Measurements from ENCODE around the gene BNC2.

BNC2 gene

GRCh38 chr9:16396389-16396788, 474.1 kb downstream of the BNC2 start:
- DNase-seq: no peak

GRCh38 chr9:16391369-16391768, 479.1 kb downstream of the BNC2 start:
- DNase-seq: no peak

GRCh38 chr9:16387382-16387781, 483.1 kb downstream of the BNC2 start:
- no peak for DNase-seq

- DNase-seq: no peak
Observed at GRCh38 chr9:16386827-16387077, 483.7 kb downstream of the BNC2 start.

GRCh38 chr9:16386007-16386826, 484.3 kb downstream of the BNC2 start:
- DNase-seq: no peak

- DNase-seq: no peak
Observed at GRCh38 chr9:16385590-16385989, 484.9 kb downstream of the BNC2 start.

- DNase-seq: no peak
Observed at GRCh38 chr9:16384993-16385392, 485.5 kb downstream of the BNC2 start.

- no peak for DNase-seq
Observed at GRCh38 chr9:16377311-16377710, 493.2 kb downstream of the BNC2 start.

- no peak for DNase-seq
Observed at GRCh38 chr9:16371306-16371705, 499.2 kb downstream of the BNC2 start.

GRCh38 chr9:16370647-16371046, 499.8 kb downstream of the BNC2 start:
- DNase-seq: no peak

- no peak for DNase-seq
Observed at GRCh38 chr9:16369427-16369826, 501.0 kb downstream of the BNC2 start.

- no peak for DNase-seq
Observed at GRCh38 chr9:16368237-16369087, 502.0 kb downstream of the BNC2 start.

GRCh38 chr9:16367605-16368231, 502.8 kb downstream of the BNC2 start:
- DNase-seq: no peak

GRCh38 chr9:16364347-16364746, 506.1 kb downstream of the BNC2 start:
- no peak for DNase-seq

GRCh38 chr9:16363916-16364315, 506.6 kb downstream of the BNC2 start:
- DNase-seq: no peak

- no peak for DNase-seq
Observed at GRCh38 chr9:16363073-16363781, 507.2 kb downstream of the BNC2 start.

GRCh38 chr9:16361939-16362338, 508.5 kb downstream of the BNC2 start:
- no peak for DNase-seq

GRCh38 chr9:16361118-16361517, 509.4 kb downstream of the BNC2 start:
- DNase-seq: no peak

- no peak for DNase-seq
Observed at GRCh38 chr9:16360247-16360646, 510.2 kb downstream of the BNC2 start.

All from hematopoietic multipotent progenitor cell treated with erythropoietin and hydrocortisone succinate and interleukin-3 and kit ligand, for 4 days (in vitro differentiated cells).